Activated effector memory CD4-positive, alpha-beta T cell treated with anti-CD3 and anti-CD28 coated beads, Interleukin-2, amount 50 U/mL, for 16 hours (primary cell): ENCODE measurements around the gene SESN2.
A peak's percentile ranks its signal among the peaks of the same experiment; 100 is the strongest.
"Not testable (repeated sequence)": the region's sequence is repeated elsewhere in the genome, so short reads cannot be mapped to it uniquely, and the experiment has no call there.

Experiments used
- DNase-seq: peaks from one replicate; pipeline ENCODE4 v3.0.0-alpha.2; 2020

Gene SESN2

GRCh38 chr1:28291711-28292110 is 32.4 kb downstream of the SESN2 start:
- DNase-seq: no peak

GRCh38 chr1:28295936-28296335 is 36.6 kb downstream of the SESN2 start:
- DNase-seq: no peak

- no peak for DNase-seq
Observed at GRCh38 chr1:28296401-28297261, 37.3 kb downstream of the SESN2 start.

- DNase-seq: no peak
Observed at GRCh38 chr1:28297826-28298225, 38.5 kb downstream of the SESN2 start.

GRCh38 chr1:28298438-28298837 is 39.1 kb downstream of the SESN2 start:
- no peak for DNase-seq

GRCh38 chr1:28301368-28302174 is 42.3 kb downstream of the SESN2 start:
- no peak for DNase-seq

GRCh38 chr1:28302247-28302646 is 42.9 kb downstream of the SESN2 start:
- DNase-seq: no peak

GRCh38 chr1:28306301-28306949 is 47.1 kb downstream of the SESN2 start:
- DNase-seq: no peak

- no peak for DNase-seq
Observed at GRCh38 chr1:28308750-28309149, 49.4 kb downstream of the SESN2 start.

- DNase-seq: no peak
Observed at GRCh38 chr1:28309702-28310101, 50.4 kb downstream of the SESN2 start.

- no peak for DNase-seq
Observed at GRCh38 chr1:28313702-28314546, 54.6 kb downstream of the SESN2 start.

- no peak for DNase-seq
Observed at GRCh38 chr1:28314547-28314941, 55.2 kb downstream of the SESN2 start.

GRCh38 chr1:28317014-28317413 is 57.7 kb downstream of the SESN2 start:
- peak; percentile 21 for DNase-seq

- DNase-seq: peak; percentile 5
Observed at GRCh38 chr1:28322194-28322593, 62.9 kb downstream of the SESN2 start.

- peak; percentile 2 for DNase-seq
Observed at GRCh38 chr1:28323720-28324119, 64.4 kb downstream of the SESN2 start.

- no peak for DNase-seq
Observed at GRCh38 chr1:28326515-28326914, 67.2 kb downstream of the SESN2 start.

GRCh38 chr1:28326984-28327383 is 67.7 kb downstream of the SESN2 start:
- no peak for DNase-seq

GRCh38 chr1:28327431-28327830 is 68.1 kb downstream of the SESN2 start:
- DNase-seq: not testable (repeated sequence)

- DNase-seq: peak; percentile 66
Observed at GRCh38 chr1:28328228-28328648, 68.9 kb downstream of the SESN2 start.

- peak; percentile 83 for DNase-seq
Observed at GRCh38 chr1:28329395-28330153, 70.3 kb downstream of the SESN2 start.
